BE2C (cell line): ENCODE results near the gene COL8A2.

Experiments used
- DNase-seq: peaks from one replicate; pipeline ENCODE4 v3.0.0-alpha.2; 2020
- H3K27me3 ChIP-seq: fragments of 250-450 bp; sonication (Bioruptor Pico); 2 replicates; pipeline ENCODE4 v1.5.1; 2020; ENCODE audit warnings: mild to moderate bottlenecking
- H3K36me3 ChIP-seq: fragments of 250-450 bp; sonication (Bioruptor Pico); 2 replicates; pipeline ENCODE4 v1.5.1; 2020; ENCODE audit warnings: mild to moderate bottlenecking
- H3K4me1 ChIP-seq: fragments of 250-450 bp; sonication (Bioruptor Pico); 2 replicates; pipeline ENCODE4 v1.5.1; 2020
- H3K4me3 ChIP-seq: 2 replicates; pipeline ENCODE4 v1.5.1; 2011; ENCODE audit warnings: low read depth, low read length
- H3K9me3 ChIP-seq: fragments of 250-450 bp; sonication (Bioruptor Pico); 2 replicates; pipeline ENCODE4 v1.5.1; 2020
- CTCF ChIP-seq: IDR thresholded peaks from 2 replicates; pipeline ENCODE4 v1.5.1; 2012; ENCODE audit warnings: mild to moderate bottlenecking, low read depth, low read length

COL8A2 gene

GRCh38 chr1:36149973-36150295 is 24.9 kb upstream of the COL8A2 start:
- H3K4me3 ChIP-seq, result peak overlapping the region; percentile 25
- DNase-seq, result no peak

GRCh38 chr1:36149237-36149972 is 24.4 kb upstream of the COL8A2 start, which contains the start of gene TRAPPC3:
Gene TRAPPC3 (minus strand): TSS chr1:36149486. CDS start chr1:36149378, 108 bp downstream.
- no peaks in the 10 kb centered on the region for H3K9me3 ChIP-seq
- no peaks in the 10 kb centered on the region for H3K27me3 ChIP-seq
- peak; percentile 75 for TF ChIP-seq CTCF
- DNase-seq, result peak; percentile 98
- H3K4me3 ChIP-seq, result peak within 1 kb of the TSS; percentile 70
- H3K36me3 ChIP-seq, result no peaks in the 10 kb centered on the region
- H3K4me1 ChIP-seq, result peaks cover 9% of the 10 kb centered on the region

More at GRCh38 chr1:36149973-36150295, 24.9 kb upstream of the COL8A2 start:
- no peaks in the 10 kb centered on the region for H3K9me3 ChIP-seq
- no peaks in the 10 kb centered on the region for H3K27me3 ChIP-seq
- peaks cover 11% of the 10 kb centered on the region for H3K4me1 ChIP-seq
- TF ChIP-seq CTCF, result no peak
- H3K36me3 ChIP-seq, result no peaks in the 10 kb centered on the region

GRCh38 chr1:36148821-36149236 is 23.8 kb upstream of the COL8A2 start:
- Histone ChIP-seq H3K27me3 (no peaks in the 10 kb centered on the region), H3K9me3 (no peaks in the 10 kb centered on the region), H3K4me3 (peak overlapping the region; percentile 70), H3K36me3 (no peaks in the 10 kb centered on the region), H3K4me1 (peaks cover 9% of the 10 kb centered on the region)
- no peak for DNase-seq
- TF ChIP-seq CTCF, result no peak

GRCh38 chr1:36144413-36144812 is 19.4 kb upstream of the COL8A2 start:
- Histone ChIP-seq H3K36me3 (no peaks in the 10 kb centered on the region; the same call in 1 of the 2 replicates), H3K4me3 (no peak overlapping the region), H3K4me1 (no peaks in the 10 kb centered on the region), H3K27me3 (no peaks in the 10 kb centered on the region), H3K9me3 (no peaks in the 10 kb centered on the region)
- DNase-seq, result no peak
- no peak for TF ChIP-seq CTCF

GRCh38 chr1:36143424-36143823 is 18.4 kb upstream of the COL8A2 start:
- no peak for TF ChIP-seq CTCF
- no peaks in the 10 kb centered on the region; the same call in 1 of the 2 replicates for H3K36me3 ChIP-seq
- H3K27me3 ChIP-seq, result no peaks in the 10 kb centered on the region
- no peaks in the 10 kb centered on the region for H3K4me1 ChIP-seq
- no peak for DNase-seq
- no peak overlapping the region for H3K4me3 ChIP-seq
- no peaks in the 10 kb centered on the region for H3K9me3 ChIP-seq

GRCh38 chr1:36142121-36142520 is 17.1 kb upstream of the COL8A2 start:
- no peaks in the 10 kb centered on the region for H3K27me3 ChIP-seq
- H3K4me1 ChIP-seq, result no peaks in the 10 kb centered on the region
- no peak for DNase-seq
- H3K4me3 ChIP-seq, result no peak overlapping the region
- no peaks in the 10 kb centered on the region for H3K9me3 ChIP-seq
- TF ChIP-seq CTCF, result no peak
- H3K36me3 ChIP-seq, result no peaks in the 10 kb centered on the region; the same call in 1 of the 2 replicates
